Neutrophil (primary cell): ENCODE measurements around the gene TEDDM1.
A peak's percentile ranks its signal among the peaks of the same experiment; 100 is the strongest.

ENCODE experiments used
- H3K27ac ChIP-seq: fragments of 200-600 bp; sonication (generic); 2 replicates; pipeline ENCODE4 v1.5.1; 2016; ENCODE audit warnings: mild to moderate bottlenecking, moderate library complexity
- H3K27me3 ChIP-seq: fragments of 200-600 bp; sonication (generic); 2 replicates; pipeline ENCODE4 v1.6.0; 2016; ENCODE audit warnings: mild to moderate bottlenecking
- H3K36me3 ChIP-seq: fragments of 200-600 bp; sonication (generic); 2 replicates; pipeline ENCODE4 v1.5.1; 2017
- H3K4me1 ChIP-seq, 2 experiments: fragments of 200-600 bp in 1 of 2; sonication (generic) in 1 of 2; 1 replicate in 1 of 2; 2 replicates in 1 of 2; pipeline versions ENCODE4 v1.5.1 to v1.6.1; 2013 to 2016; ENCODE audit warnings: low read depth in 1 of 2, low read length in 1 of 2, mild to moderate bottlenecking in 1 of 2, moderate library complexity in 1 of 2; ENCODE audit not compliant: control insufficient read depth in 1 of 2, insufficient read depth in 1 of 2
- H3K4me3 ChIP-seq, 2 experiments: fragments of 200-600 bp in 1 of 2; sonication (generic) in 1 of 2; 1 replicate in 1 of 2; 2 replicates in 1 of 2; pipeline ENCODE4 v1.5.1; 2013 to 2016; ENCODE audit warnings: low read depth in 1 of 2, low read length in 1 of 2, mild to moderate bottlenecking in 1 of 2, moderate library complexity in 1 of 2
- H3K9me3 ChIP-seq: fragments of 200-600 bp; sonication (generic); 2 replicates; pipeline ENCODE4 v1.5.1; 2016
- CTCF ChIP-seq: fragments of 200-600 bp; sonication (generic); IDR thresholded peaks from 2 replicates; pipeline ENCODE4 v1.5.1; 2016; ENCODE audit warnings: antibody characterized with exemption

TEDDM1 gene

GRCh38 chr1:182430263-182431068, 30.0 kb upstream of the TEDDM1 start:
- Histone ChIP-seq H3K27me3 (no peaks in the 10 kb centered on the region), H3K4me3 (peak overlapping the region in 1 of 2 experiments; percentile 4), H3K4me1 (peaks cover 9 to 15% of the 10 kb centered on the region in 2 experiments), H3K27ac (peak overlapping the region; percentile 36), H3K36me3 (no peaks in the 10 kb centered on the region), H3K9me3 (no peaks in the 10 kb centered on the region)
- no peak for TF ChIP-seq CTCF

DNA sequence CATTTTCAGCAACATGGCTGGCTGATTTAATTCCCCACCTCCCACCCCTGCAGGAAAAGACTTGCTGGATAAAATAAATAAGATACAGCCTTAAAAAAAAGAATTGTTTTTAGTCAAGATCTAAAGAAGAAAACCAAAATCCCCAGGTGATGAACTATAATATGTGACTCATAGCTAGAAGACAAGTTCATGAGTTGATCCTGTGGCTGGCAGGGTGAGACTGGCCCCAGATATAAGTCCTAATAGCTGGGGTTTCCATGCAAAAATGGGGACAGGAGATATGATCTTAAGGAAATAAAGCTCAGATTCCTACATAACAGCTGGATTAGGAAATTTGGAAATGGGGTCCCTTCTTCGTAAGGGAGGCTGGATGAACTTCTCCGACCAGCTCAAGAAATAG, 27.6 kb upstream of the TEDDM1 start:
- no peaks in the 10 kb centered on the region for H3K27me3 ChIP-seq
- no peak for TF ChIP-seq CTCF
- H3K9me3 ChIP-seq = no peaks in the 10 kb centered on the region
- H3K27ac ChIP-seq = no peak overlapping the region
- peaks cover 9 to 15% of the 10 kb centered on the region in 2 experiments for H3K4me1 ChIP-seq
- H3K36me3 ChIP-seq = no peaks in the 10 kb centered on the region
- H3K4me3 ChIP-seq = no peak overlapping the region

- no peak for TF ChIP-seq CTCF
- Histone ChIP-seq H3K9me3 (no peaks in the 10 kb centered on the region), H3K36me3 (no peaks in the 10 kb centered on the region), H3K27me3 (peaks cover 4% of the 10 kb centered on the region), H3K4me3 (no peak overlapping the region), H3K27ac (no peak overlapping the region), H3K4me1 (peaks cover 9 to 15% of the 10 kb centered on the region in 2 experiments)
Observed at GRCh38 chr1:182426442-182427430, 26.3 kb upstream of the TEDDM1 start.

GRCh38 chr1:182415789-182416188, 15.3 kb upstream of the TEDDM1 start:
- peaks cover 6 to 9% of the 10 kb centered on the region in 2 experiments for H3K4me1 ChIP-seq
- TF ChIP-seq CTCF = no peak

DNA sequence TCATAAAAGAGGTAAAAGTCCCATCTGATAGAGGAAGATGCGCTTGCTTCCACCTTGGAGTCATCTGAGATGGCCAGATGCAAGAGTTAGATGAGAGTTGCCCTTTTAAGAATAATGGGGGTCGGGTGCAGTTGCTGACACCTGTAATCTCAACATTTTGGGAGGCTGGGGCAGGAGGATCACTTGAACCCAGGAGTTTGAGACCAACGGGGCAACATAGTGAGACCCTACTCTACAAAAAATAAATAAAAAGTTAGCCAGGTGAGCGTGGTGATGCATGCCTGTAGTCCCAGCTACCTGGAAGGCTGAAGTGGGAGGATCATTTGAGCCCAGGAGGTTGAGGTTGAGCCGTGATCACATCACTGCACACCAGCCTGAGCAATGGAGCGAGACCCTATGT, 13.5 kb upstream of the TEDDM1 start:
- Histone ChIP-seq H3K27me3 (peaks cover 46% of the 10 kb centered on the region), H3K4me1 (no peaks in the 10 kb centered on the region), H3K27ac (no peak overlapping the region), H3K36me3 (no peaks in the 10 kb centered on the region), H3K4me3 (no peak overlapping the region), H3K9me3 (no peaks in the 10 kb centered on the region)
- no peak for TF ChIP-seq CTCF

More at GRCh38 chr1:182415789-182416188, 15.3 kb upstream of the TEDDM1 start:
- Histone ChIP-seq H3K9me3 (no peaks in the 10 kb centered on the region), H3K27me3 (peaks cover 54% of the 10 kb centered on the region), H3K4me3 (no peak overlapping the region), H3K36me3 (no peaks in the 10 kb centered on the region), H3K27ac (no peak overlapping the region)
